Measurements from ENCODE around the gene TMEM30A.

DNA sequence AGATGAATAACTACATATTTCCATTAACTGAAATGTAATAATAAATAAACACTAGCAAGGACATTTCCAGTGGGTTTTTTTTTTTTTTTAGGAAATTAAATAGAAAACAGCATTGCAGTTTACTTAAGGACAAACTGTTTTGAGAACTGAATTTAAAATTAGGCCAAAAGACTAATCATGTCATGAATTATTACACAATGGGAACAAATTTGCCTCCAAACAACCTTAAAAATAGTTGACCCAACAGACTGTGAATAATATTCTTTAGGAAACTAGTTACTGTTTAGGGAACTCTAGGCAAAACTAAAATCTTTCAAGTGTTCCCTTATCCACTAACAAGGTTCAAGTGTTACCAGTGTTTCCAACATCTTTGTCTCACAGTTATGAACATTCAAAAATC, 62.3 kb downstream of the TMEM30A start:
- TF ChIP-seq, protein P1, sequence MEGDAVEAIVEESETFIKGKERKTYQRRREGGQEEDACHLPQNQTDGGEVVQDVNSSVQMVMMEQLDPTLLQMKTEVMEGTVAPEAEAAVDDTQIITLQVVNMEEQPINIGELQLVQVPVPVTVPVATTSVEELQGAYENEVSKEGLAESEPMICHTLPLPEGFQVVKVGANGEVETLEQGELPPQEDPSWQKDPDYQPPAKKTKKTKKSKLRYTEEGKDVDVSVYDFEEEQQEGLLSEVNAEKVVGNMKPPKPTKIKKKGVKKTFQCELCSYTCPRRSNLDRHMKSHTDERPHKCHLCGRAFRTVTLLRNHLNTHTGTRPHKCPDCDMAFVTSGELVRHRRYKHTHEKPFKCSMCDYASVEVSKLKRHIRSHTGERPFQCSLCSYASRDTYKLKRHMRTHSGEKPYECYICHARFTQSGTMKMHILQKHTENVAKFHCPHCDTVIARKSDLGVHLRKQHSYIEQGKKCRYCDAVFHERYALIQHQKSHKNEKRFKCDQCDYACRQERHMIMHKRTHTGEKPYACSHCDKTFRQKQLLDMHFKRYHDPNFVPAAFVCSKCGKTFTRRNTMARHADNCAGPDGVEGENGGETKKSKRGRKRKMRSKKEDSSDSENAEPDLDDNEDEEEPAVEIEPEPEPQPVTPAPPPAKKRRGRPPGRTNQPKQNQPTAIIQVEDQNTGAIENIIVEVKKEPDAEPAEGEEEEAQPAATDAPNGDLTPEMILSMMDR (tag by site-specific recombination; IDR thresholded peaks at IDR 0.05), result no peak
- TF ChIP-seq ZNF114 (tag by site-specific recombination; IDR thresholded peaks at IDR 0.05), result no peak
- TF ChIP-seq, protein P2, sequence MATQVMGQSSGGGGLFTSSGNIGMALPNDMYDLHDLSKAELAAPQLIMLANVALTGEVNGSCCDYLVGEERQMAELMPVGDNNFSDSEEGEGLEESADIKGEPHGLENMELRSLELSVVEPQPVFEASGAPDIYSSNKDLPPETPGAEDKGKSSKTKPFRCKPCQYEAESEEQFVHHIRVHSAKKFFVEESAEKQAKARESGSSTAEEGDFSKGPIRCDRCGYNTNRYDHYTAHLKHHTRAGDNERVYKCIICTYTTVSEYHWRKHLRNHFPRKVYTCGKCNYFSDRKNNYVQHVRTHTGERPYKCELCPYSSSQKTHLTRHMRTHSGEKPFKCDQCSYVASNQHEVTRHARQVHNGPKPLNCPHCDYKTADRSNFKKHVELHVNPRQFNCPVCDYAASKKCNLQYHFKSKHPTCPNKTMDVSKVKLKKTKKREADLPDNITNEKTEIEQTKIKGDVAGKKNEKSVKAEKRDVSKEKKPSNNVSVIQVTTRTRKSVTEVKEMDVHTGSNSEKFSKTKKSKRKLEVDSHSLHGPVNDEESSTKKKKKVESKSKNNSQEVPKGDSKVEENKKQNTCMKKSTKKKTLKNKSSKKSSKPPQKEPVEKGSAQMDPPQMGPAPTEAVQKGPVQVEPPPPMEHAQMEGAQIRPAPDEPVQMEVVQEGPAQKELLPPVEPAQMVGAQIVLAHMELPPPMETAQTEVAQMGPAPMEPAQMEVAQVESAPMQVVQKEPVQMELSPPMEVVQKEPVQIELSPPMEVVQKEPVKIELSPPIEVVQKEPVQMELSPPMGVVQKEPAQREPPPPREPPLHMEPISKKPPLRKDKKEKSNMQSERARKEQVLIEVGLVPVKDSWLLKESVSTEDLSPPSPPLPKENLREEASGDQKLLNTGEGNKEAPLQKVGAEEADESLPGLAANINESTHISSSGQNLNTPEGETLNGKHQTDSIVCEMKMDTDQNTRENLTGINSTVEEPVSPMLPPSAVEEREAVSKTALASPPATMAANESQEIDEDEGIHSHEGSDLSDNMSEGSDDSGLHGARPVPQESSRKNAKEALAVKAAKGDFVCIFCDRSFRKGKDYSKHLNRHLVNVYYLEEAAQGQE (tag by site-specific recombination; IDR thresholded peaks at IDR 0.05), result no peak
- TF ChIP-seq, protein P3, sequence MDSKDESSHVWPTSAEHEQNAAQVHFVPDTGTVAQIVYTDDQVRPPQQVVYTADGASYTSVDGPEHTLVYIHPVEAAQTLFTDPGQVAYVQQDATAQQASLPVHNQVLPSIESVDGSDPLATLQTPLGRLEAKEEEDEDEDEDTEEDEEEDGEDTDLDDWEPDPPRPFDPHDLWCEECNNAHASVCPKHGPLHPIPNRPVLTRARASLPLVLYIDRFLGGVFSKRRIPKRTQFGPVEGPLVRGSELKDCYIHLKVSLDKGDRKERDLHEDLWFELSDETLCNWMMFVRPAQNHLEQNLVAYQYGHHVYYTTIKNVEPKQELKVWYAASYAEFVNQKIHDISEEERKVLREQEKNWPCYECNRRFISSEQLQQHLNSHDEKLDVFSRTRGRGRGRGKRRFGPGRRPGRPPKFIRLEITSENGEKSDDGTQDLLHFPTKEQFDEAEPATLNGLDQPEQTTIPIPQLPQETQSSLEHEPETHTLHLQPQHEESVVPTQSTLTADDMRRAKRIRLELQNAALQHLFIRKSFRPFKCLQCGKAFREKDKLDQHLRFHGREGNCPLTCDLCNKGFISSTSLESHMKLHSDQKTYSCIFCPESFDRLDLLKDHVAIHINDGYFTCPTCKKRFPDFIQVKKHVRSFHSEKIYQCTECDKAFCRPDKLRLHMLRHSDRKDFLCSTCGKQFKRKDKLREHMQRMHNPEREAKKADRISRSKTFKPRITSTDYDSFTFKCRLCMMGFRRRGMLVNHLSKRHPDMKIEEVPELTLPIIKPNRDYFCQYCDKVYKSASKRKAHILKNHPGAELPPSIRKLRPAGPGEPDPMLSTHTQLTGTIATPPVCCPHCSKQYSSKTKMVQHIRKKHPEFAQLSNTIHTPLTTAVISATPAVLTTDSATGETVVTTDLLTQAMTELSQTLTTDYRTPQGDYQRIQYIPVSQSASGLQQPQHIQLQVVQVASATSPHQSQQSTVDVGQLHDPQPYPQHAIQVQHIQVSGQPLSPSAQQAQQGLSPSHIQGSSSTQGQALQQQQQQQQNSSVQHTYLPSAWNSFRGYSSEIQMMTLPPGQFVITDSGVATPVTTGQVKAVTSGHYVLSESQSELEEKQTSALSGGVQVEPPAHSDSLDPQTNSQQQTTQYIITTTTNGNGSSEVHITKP (tag by site-specific recombination; IDR thresholded peaks at IDR 0.05), result no peak
- TF ChIP-seq ZFHX2 (tag by site-specific recombination; conservative IDR thresholded peaks at IDR 0.05), result no peak
- TF ChIP-seq ZNF623 (tag by site-specific recombination; IDR thresholded peaks at IDR 0.05), result no peak
- TF ChIP-seq ZNF626 (tag by site-specific recombination; IDR thresholded peaks at IDR 0.05), result no peak
- TF ChIP-seq, protein P4, sequence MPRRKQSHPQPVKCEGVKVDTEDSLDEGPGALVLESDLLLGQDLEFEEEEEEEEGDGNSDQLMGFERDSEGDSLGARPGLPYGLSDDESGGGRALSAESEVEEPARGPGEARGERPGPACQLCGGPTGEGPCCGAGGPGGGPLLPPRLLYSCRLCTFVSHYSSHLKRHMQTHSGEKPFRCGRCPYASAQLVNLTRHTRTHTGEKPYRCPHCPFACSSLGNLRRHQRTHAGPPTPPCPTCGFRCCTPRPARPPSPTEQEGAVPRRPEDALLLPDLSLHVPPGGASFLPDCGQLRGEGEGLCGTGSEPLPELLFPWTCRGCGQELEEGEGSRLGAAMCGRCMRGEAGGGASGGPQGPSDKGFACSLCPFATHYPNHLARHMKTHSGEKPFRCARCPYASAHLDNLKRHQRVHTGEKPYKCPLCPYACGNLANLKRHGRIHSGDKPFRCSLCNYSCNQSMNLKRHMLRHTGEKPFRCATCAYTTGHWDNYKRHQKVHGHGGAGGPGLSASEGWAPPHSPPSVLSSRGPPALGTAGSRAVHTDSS (tag by site-specific recombination; IDR thresholded peaks at IDR 0.05), result no peak
- TF ChIP-seq BCL11A (tag by site-specific recombination; IDR thresholded peaks at IDR 0.05; ENCODE audit: low read depth), result no peak
- no peak for TF ChIP-seq ZNF416 (tag by site-specific recombination; IDR thresholded peaks at IDR 0.05)

All from HEK293 (cell line).